HepG2 (cell line): ENCODE data around the gene DBN1. TPM values are rescaled to one million over a fixed set of nuclear protein-coding genes. Genes with fewer than 3 reads are reported as not detected.

Experiments used
- ATAC-seq: fragments of 200-7000 bp; cut with Tn5 transposase; 3 replicates; pipeline ENCODE4 v1.9.1; 2020; ENCODE audit warnings: mild to moderate bottlenecking, moderate library complexity
- BruUV-seq: library from RNA; stranded (reverse); fragments of 400-500 nt; replicated peaks from 2 replicates; lab custom pipeline; 2021; lab: Mats Ljungman, UMichigan
- CTCF ChIA-PET: fragments of 300-600 bp; formaldehyde crosslinking; extraction: SDS; loops from one replicate; lab custom pipeline; 2021; ENCODE audit warnings: low total read pairs, inconsistent platforms, low intra/inter-chr PET ratio; lab: Yijun Ruan, JAX
- POLR2A ChIA-PET: fragments of 350-600 bp; sonication (Branson Sonifier 250); formaldehyde crosslinking; loops from one replicate; lab custom pipeline; 2020; ENCODE audit warnings: antibody characterized with exemption, inconsistent platforms; lab: Yijun Ruan, JAX
- DNase-seq: peaks from one replicate; pipeline ENCODE4 v3.0.0-alpha.2; 2015; ENCODE audit warnings: low spot score
- FAIRE-seq: peaks from 3 replicates; lab custom pipeline; 2011; peaks lifted over from hg19 to GRCh38; lab: Jason Lieb, UNC
- H2AFZ ChIP-seq: one replicate; pipeline ENCODE4 v1.6.1; 2011; ENCODE audit warnings: low read length, inconsistent platforms
- H3K27ac ChIP-seq: fragments of 300-600 bp; 3 replicates; pipeline ENCODE4 v1.8.0; 2011; ENCODE audit warnings: mixed run types, mild to moderate bottlenecking, mixed read lengths, low read length, inconsistent platforms; ENCODE audit not compliant: insufficient read depth; ENCODE audit errors: extremely low read length
- H3K27me3 ChIP-seq, 2 experiments: fragments of 200-600 bp in 1 of 2; 2 replicates in 1 of 2; 3 replicates in 1 of 2; pipeline versions ENCODE4 v1.6.0 to v1.8.0; 2011; ENCODE audit warnings: low read length in 2 of 2, mild to moderate bottlenecking in 2 of 2, moderate library complexity in 2 of 2, inconsistent platforms in 1 of 2; ENCODE audit not compliant: insufficient read depth in 2 of 2, control insufficient read depth in 1 of 2
- H3K36me3 ChIP-seq, 2 experiments: fragments of 200-600 bp in 1 of 2; replicated peaks in 1 of 2; 2 replicates in 1 of 2; 3 replicates in 1 of 2; pipeline versions ENCODE4 v1.5.1 to v1.8.0; 2011; ENCODE audit warnings: low read length in 2 of 2, inconsistent platforms in 1 of 2; ENCODE audit not compliant: insufficient read depth in 2 of 2, control insufficient read depth in 1 of 2
- H3K4me1 ChIP-seq: 2 replicates; pipeline ENCODE4 v1.5.1; 2012; ENCODE audit warnings: low read length, inconsistent platforms; ENCODE audit not compliant: insufficient read depth
- H3K4me2 ChIP-seq: 2 replicates; pipeline ENCODE4 v1.6.0; 2011; ENCODE audit warnings: low read depth, low read length, inconsistent platforms
- H3K4me3 ChIP-seq, 3 experiments: fragments of 200-600 bp in 1 of 3; sonication (generic), shearing (Covaris generic) in 1 of 3; replicated peaks in 1 of 3; 2 replicates each; pipeline ENCODE4 v1.5.1; 2011 to 2016; ENCODE audit warnings: low read length in 3 of 3, inconsistent platforms in 2 of 3, low read depth in 2 of 3, mild to moderate bottlenecking in 2 of 3, control low read depth in 1 of 3, mixed read lengths in 1 of 3; ENCODE audit not compliant: insufficient read depth in 1 of 3
- H3K79me2 ChIP-seq: one replicate; pipeline ENCODE4 v1.6.1; 2011; ENCODE audit warnings: low read length, inconsistent platforms; ENCODE audit not compliant: insufficient read depth
- H3K9ac ChIP-seq: 2 replicates; pipeline ENCODE4 v1.6.0; 2011; ENCODE audit warnings: mild to moderate bottlenecking, low read depth, low read length, inconsistent platforms; ENCODE audit not compliant: insufficient read depth
- H3K9me3 ChIP-seq: 2 replicates; pipeline ENCODE4 v1.5.1; 2012; ENCODE audit warnings: mild to moderate bottlenecking, low read length
- H4K20me1 ChIP-seq: 2 replicates; pipeline ENCODE4 v1.6.0; 2011; ENCODE audit warnings: inconsistent platforms, mild to moderate bottlenecking, low read length, moderate library complexity; ENCODE audit not compliant: insufficient read depth
- CHD4 ChIP-seq: fragments of 200-600 bp; sonication (generic); IDR thresholded peaks from 2 replicates; pipeline ENCODE4 v1.7.0; 2017; ENCODE audit warnings: mild to moderate bottlenecking, low read length, borderline replicate concordance
- GLI4 ChIP-seq: sonication (generic); formaldehyde crosslinking; IDR thresholded peaks from 2 replicates; pipeline ENCODE4 v1.5.1; 2020; ENCODE audit warnings: missing genetic modification reagents, mild to moderate bottlenecking, moderate library complexity, borderline replicate concordance
- NFIB ChIP-seq: sonication (generic); formaldehyde crosslinking; IDR thresholded peaks from 2 replicates; pipeline ENCODE4 v1.9.0; 2021; ENCODE audit warnings: missing genetic modification reagents, mild to moderate bottlenecking, borderline replicate concordance
- POLR2AphosphoS5 ChIP-seq: IDR thresholded peaks from 2 replicates; pipeline ENCODE4 v1.6.1; 2012; ENCODE audit warnings: low read depth, low read length
- REPIN1 ChIP-seq: sonication (generic); formaldehyde crosslinking; IDR thresholded peaks from 2 replicates; pipeline ENCODE4 v1.8.0; 2022; ENCODE audit warnings: missing genetic modification reagents, low read depth, mild to moderate bottlenecking, borderline replicate concordance
- SALL2 ChIP-seq: sonication (generic); formaldehyde crosslinking; IDR thresholded peaks from 2 replicates; pipeline ENCODE4 v1.8.1; 2023; ENCODE audit warnings: mild to moderate bottlenecking, missing genetic modification reagents, inconsistent platforms
- ZNF547 ChIP-seq: sonication (generic); formaldehyde crosslinking; IDR thresholded peaks from 2 replicates; pipeline ENCODE4 v1.5.1; 2020; ENCODE audit warnings: mild to moderate bottlenecking, missing genetic modification reagents
- ZNF772 ChIP-seq: sonication (generic); formaldehyde crosslinking; IDR thresholded peaks from 2 replicates; pipeline ENCODE4 v1.5.0; 2020; ENCODE audit warnings: mild to moderate bottlenecking, missing genetic modification reagents
- WGBS: methylation state at CpG from one replicate; pipeline ENCODE4 v1.1.6; 2017; ENCODE audit warnings: low lambda C conversion rate; 5-methylcytosine and 5-hydroxymethylcytosine counted together
- in situ Hi-C: cut with HindIII; loops from 2 replicates; pipeline ENCODE4 v1.10.0; 2017; ENCODE audit warnings: low pct_unique_long_range_greater_than_20kb; ENCODE audit not compliant: extremely low pct_ligation_motif_present
- intact Hi-C: fragments of 100-400 bp; cut with micrococcal nuclease; formaldehyde crosslinking; loops from one replicate; pipeline ENCODE4 v1.10.0; 2022; ENCODE audit not compliant: unreplicated experiment
- polyA plus RNA-seq, 8 experiments: library from polyadenylated mRNA; depleted of rRNA in 3 of 8; stranded (reverse) in 7 of 8; unstranded in 1 of 8; fragments of >200 nt; fragmentation: Illumina TruSeq in 4 of 8; extraction: Trizol in 4 of 8; gene quantifications; 2 replicates each; pipeline versions ENCODE4 v1.2.1 to v1.2.3, GENCODE V29; 2011 to 2016; ENCODE audit warnings: low read depth in 4 of 8, missing spikeins in 1 of 8, mixed read lengths in 1 of 8; ENCODE audit not compliant: insufficient read depth in 1 of 8
- total RNA-seq, 5 experiments: library from RNA; depleted of rRNA; stranded (reverse); fragments of >200 nt; fragmentation: Illumina TruSeq; extraction: Trizol; gene quantifications; 2 replicates each; pipeline ENCODE4 v1.2.3, GENCODE V29; 2016; ENCODE audit warnings: low read depth in 1 of 5
- TF ChIP-seq, protein P1 (sequence below): IDR thresholded peaks from 2 replicates; pipeline ENCODE4 v1.6.1; 2016; ENCODE audit warnings: missing compliant biosample characterization, missing genetic modification reagents, borderline replicate concordance
- TF ChIP-seq, protein P2 (sequence below): IDR thresholded peaks from 2 replicates; pipeline ENCODE4 v1.6.1; 2016
- TF ChIP-seq, protein P3 (sequence below): sonication (generic); formaldehyde crosslinking; conservative IDR thresholded peaks from 2 replicates; pipeline ENCODE4 v1.4.0; 2020; ENCODE audit warnings: missing genetic modification reagents
- TF ChIP-seq, protein P4 (sequence below): IDR thresholded peaks from 2 replicates; pipeline ENCODE4 v1.6.1; 2016; ENCODE audit warnings: missing genetic modification reagents, missing compliant biosample characterization

Gene DBN1
- total and polyA plus RNA-seq, 2 of the 13 experiments (the other 11 are each of a cell fraction or from before 2014, with no cell fraction given): 27.0 to 37.3 TPM

DNA sequence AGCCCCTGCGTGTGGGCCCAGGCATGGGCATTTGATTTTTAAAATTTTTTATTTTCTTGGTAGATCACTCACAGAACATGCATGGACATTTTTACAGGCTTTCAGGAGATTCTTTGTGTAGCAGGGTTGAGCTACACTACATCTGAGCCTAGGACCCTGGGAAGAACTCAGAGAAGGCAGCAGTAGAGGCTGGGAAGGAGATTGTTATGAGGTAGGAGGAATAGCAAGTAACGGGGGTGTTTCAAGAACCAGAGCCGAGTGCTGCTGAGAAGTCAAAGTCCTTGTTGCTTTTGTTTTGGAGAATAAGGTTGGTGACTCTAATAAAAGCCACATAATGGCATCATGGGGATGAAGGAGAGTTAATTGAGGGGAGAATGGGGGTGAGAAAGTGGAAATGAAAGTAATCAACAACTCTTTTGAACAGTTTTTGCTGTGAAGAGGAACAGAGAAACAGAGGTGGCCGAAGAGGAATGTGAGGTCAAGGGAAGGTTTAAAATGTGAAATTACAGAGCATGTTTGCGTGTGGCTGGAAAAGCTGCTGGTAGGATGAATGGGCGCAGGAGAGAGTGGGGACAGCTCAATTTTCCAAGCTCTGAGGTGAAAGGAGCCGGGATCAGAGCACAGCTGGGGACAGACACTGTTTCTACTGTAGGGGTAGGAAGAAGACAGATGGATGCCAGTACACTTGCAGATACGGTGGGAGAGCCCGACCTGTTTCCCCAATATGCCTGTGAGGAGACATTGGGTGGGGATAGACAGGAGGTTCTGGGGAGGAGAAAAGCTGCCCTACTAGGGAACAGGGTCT lies 28.6 kb upstream of the DBN1 start:
- ChIA-PET POLR2A (no interaction called here), CTCF (interaction anchor here (1.1 to 3.7 kb wide), 3 partner anchors 11 to 14 kb away, joined by 4 to 37 read pairs (median 5); no protein-coding TSS in a partner anchor)
- no peak for ATAC-seq
- no peak for DNase-seq
- H3K27ac ChIP-seq: no peak overlapping the region
- peaks cover 2 to 37% of the 10 kb centered on the region in 2 experiments; a peak in 4 of 5 replicates for H3K27me3 ChIP-seq
- 12% methylated on average over 9 of the region's 9 CpGs for WGBS
- no peak overlapping the region for H2AFZ ChIP-seq
- no peaks in the 10 kb centered on the region for H3K79me2 ChIP-seq
- peak overlapping the region; percentile 16; the same call in 1 of the 2 replicates for H3K4me2 ChIP-seq
- H4K20me1 ChIP-seq: no peaks in the 10 kb centered on the region
- H3K36me3 ChIP-seq: no peaks in the 10 kb centered on the region
- TF ChIP-seq SALL2 (CRISPR knock-in tag) (no peak), CHD4 (no peak), GLI4 (CRISPR knock-in tag) (no peak), ZNF547 (no peak), NFIB (CRISPR knock-in tag) (no peak), ZNF772 (CRISPR knock-in tag) (no peak), POLR2AphosphoS5 (no peak), REPIN1 (CRISPR knock-in tag) (no peak)
- TF ChIP-seq, protein P1, sequence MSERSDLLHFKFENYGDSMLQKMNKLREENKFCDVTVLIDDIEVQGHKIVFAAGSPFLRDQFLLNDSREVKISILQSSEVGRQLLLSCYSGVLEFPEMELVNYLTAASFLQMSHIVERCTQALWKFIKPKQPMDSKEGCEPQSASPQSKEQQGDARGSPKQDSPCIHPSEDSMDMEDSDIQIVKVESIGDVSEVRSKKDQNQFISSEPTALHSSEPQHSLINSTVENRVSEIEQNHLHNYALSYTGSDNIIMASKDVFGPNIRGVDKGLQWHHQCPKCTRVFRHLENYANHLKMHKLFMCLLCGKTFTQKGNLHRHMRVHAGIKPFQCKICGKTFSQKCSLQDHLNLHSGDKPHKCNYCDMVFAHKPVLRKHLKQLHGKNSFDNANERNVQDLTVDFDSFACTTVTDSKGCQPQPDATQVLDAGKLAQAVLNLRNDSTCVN (CRISPR knock-in tag): no peak
- TF ChIP-seq, protein P2, sequence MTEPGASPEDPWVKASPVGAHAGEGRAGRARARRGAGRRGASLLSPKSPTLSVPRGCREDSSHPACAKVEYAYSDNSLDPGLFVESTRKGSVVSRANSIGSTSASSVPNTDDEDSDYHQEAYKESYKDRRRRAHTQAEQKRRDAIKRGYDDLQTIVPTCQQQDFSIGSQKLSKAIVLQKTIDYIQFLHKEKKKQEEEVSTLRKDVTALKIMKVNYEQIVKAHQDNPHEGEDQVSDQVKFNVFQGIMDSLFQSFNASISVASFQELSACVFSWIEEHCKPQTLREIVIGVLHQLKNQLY (CRISPR knock-in tag): no peak
- TF ChIP-seq, protein P3, sequence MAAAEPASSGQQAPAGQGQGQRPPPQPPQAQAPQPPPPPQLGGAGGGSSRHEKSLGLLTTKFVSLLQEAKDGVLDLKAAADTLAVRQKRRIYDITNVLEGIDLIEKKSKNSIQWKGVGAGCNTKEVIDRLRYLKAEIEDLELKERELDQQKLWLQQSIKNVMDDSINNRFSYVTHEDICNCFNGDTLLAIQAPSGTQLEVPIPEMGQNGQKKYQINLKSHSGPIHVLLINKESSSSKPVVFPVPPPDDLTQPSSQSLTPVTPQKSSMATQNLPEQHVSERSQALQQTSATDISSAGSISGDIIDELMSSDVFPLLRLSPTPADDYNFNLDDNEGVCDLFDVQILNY (CRISPR knock-in tag): no peak
- TF ChIP-seq, protein P4, sequence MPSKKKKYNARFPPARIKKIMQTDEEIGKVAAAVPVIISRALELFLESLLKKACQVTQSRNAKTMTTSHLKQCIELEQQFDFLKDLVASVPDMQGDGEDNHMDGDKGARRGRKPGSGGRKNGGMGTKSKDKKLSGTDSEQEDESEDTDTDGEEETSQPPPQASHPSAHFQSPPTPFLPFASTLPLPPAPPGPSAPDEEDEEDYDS (CRISPR knock-in tag): no peak
- no peak overlapping the region for H3K9ac ChIP-seq
- no peak for FAIRE-seq
- intact Hi-C loops: loop anchor here (2.0 kb wide), 1 partner anchor 111 kb away; no protein-coding TSS in a partner anchor
- no TSS peak for BruUV-seq
- peaks cover 44% of the 10 kb centered on the region for H3K4me1 ChIP-seq
- no peak overlapping the region for H3K4me3 ChIP-seq
- in situ Hi-C loops: no loop called here
- H3K9me3 ChIP-seq: no peaks in the 10 kb centered on the region
